ENCODE measurements around the gene ITIH5. TPM values are rescaled to one million over a fixed set of nuclear protein-coding genes. Genes with fewer than 3 reads are reported as not detected.

The ITIH5 gene
- total and polyA plus RNA-seq, 2 of the 13 experiments (the other 11 are each of a cell fraction or from before 2014, with no cell fraction given): 4.7 to 8.9 TPM

GRCh38 chr10:7700577-7701125 is 33.9 kb upstream of the ITIH5 start (continued):
- TF ChIP-seq HDAC2 (CRISPR knock-in tag; IDR thresholded peaks at IDR 0.05) (peak; percentile 93), ZNF335 (CRISPR knock-in tag; IDR thresholded peaks at IDR 0.05) (peak; percentile 50; the same call in 1 of the 2 replicates), GPN1 (CRISPR knock-in tag; IDR thresholded peaks at IDR 0.05; ENCODE audit: borderline replicate concordance) (no peak), RBM39 (IDR thresholded peaks at IDR 0.05; ENCODE audit: low read depth, low read length, poor library complexity, severe bottlenecking) (no peak), ZNF598 (CRISPR knock-in tag; IDR thresholded peaks at IDR 0.05; ENCODE audit: borderline replicate concordance) (no peak), ERF (CRISPR knock-in tag; IDR thresholded peaks at IDR 0.05) (peak; percentile 63; the same call in 1 of the 2 replicates), ZNF207 (IDR thresholded peaks at IDR 0.05; ENCODE audit: borderline replicate concordance) (no peak), ZFAT (CRISPR knock-in tag; conservative IDR thresholded peaks at IDR 0.05) (no peak), HNF1A (IDR thresholded peaks at IDR 0.05; ENCODE audit: low read depth) (peak; percentile 88), HNF1A (CRISPR knock-in tag; IDR thresholded peaks at IDR 0.05; ENCODE audit: borderline replicate concordance) (peak; percentile 97), ZNF253 (CRISPR knock-in tag; IDR thresholded peaks at IDR 0.05; ENCODE audit: borderline replicate concordance) (no peak), DRAP1 (CRISPR knock-in tag; IDR thresholded peaks at IDR 0.05) (peak; percentile 41), ZBTB7B (CRISPR knock-in tag; IDR thresholded peaks at IDR 0.05) (no peak), ZNF850 (CRISPR knock-in tag; conservative IDR thresholded peaks at IDR 0.05) (no peak), IRX3 (CRISPR knock-in tag; IDR thresholded peaks at IDR 0.05; ENCODE audit: borderline replicate concordance, low read depth) (no peak), CREBL2 (CRISPR knock-in tag; IDR thresholded peaks at IDR 0.05; ENCODE audit: borderline replicate concordance) (no peak), ZFY (CRISPR knock-in tag; IDR thresholded peaks at IDR 0.05) (no peak), CBX1 (IDR thresholded peaks at IDR 0.05; ENCODE audit: low read depth) (no peak), ARNT (IDR thresholded peaks at IDR 0.05) (no peak), SKIL (CRISPR knock-in tag; IDR thresholded peaks at IDR 0.05; ENCODE audit: borderline replicate concordance) (peak; percentile 59; the same call in 1 of the 2 replicates), ZNF549 (CRISPR knock-in tag; IDR thresholded peaks at IDR 0.05) (no peak), NFKB2 (CRISPR knock-in tag; IDR thresholded peaks at IDR 0.05; ENCODE audit: borderline replicate concordance) (no peak), SNRNP70 (IDR thresholded peaks at IDR 0.05; ENCODE audit: low read depth, low read length) (no peak), ZFP82 (CRISPR knock-in tag; IDR thresholded peaks at IDR 0.05; ENCODE audit: borderline replicate concordance) (no peak), HOXA5 (CRISPR knock-in tag; IDR thresholded peaks at IDR 0.05) (peak; percentile 90), SMYD3 (CRISPR knock-in tag; IDR thresholded peaks at IDR 0.05) (no peak)
